Measurements from ENCODE around the gene TTC28.

DNA sequence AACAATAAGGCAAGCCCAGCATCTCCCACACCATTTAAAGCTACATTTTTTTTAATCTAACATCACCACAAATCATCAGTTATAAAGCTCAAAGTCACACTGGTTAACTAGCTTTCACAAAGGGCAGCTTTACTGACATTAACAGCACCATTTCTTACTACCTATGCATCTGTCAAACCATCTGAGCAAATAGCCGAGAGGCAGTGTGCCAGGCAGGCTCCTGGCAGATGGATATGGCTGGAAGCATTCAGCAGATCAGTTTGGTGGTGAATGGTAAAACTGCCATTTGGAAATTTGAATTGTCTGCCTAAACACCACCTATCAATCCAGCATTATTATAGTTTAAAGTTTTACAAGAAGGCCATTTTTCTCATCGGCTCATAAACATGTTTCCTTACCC is 131.2 kb downstream of the TTC28 start:
- TF ChIP-seq EZH2 (IDR thresholded peaks at IDR 0.05; ENCODE audit: insufficient read depth, low read length) (no peak), CTCF (IDR thresholded peaks at IDR 0.05; ENCODE audit: insufficient read depth, low read depth, low read length) (no peak)
